ENCODE data around the gene CAPG. TPM values are rescaled to one million over a fixed set of nuclear protein-coding genes. Genes with fewer than 3 reads are reported as not detected.
"Not testable (repeated sequence)": the region's sequence is repeated elsewhere in the genome, so short reads cannot be mapped to it uniquely, and the experiment has no call there.

Gene CAPG
- total RNA-seq, 1 donor, result 56.6 TPM

- DNase-seq (ENCODE audit: low read depth), result no peak
- no peak overlapping the region for H3K4me3 ChIP-seq (ENCODE audit: low read depth, low read length)
- TF ChIP-seq CTCF (IDR thresholded peaks at IDR 0.05; ENCODE audit: insufficient read depth, low read depth, low read length), result no peak
These were observed 33.7 kb downstream of the CAPG start for GRCh38 chr2:85376291-85377065.

GRCh38 chr2:85371045-85371444, 39.1 kb downstream of the CAPG start:
- no peak for TF ChIP-seq CTCF (IDR thresholded peaks at IDR 0.05; ENCODE audit: insufficient read depth, low read depth, low read length)
- no peak overlapping the region for H3K4me3 ChIP-seq (ENCODE audit: low read depth, low read length)
- no peak for DNase-seq (ENCODE audit: low read depth)

GRCh38 chr2:85369500-85369899, 40.7 kb downstream of the CAPG start:
- H3K4me3 ChIP-seq (ENCODE audit: low read depth, low read length), result no peak overlapping the region
- no peak for DNase-seq (ENCODE audit: low read depth)

GRCh38 chr2:85368921-85369320, 41.2 kb downstream of the CAPG start:
- H3K4me3 ChIP-seq (ENCODE audit: low read depth, low read length), result no peak overlapping the region
- no peak for TF ChIP-seq CTCF (IDR thresholded peaks at IDR 0.05; ENCODE audit: insufficient read depth, low read depth, low read length)
- DNase-seq (ENCODE audit: low read depth), result no peak

More at GRCh38 chr2:85369500-85369899, 40.7 kb downstream of the CAPG start:
- TF ChIP-seq CTCF (IDR thresholded peaks at IDR 0.05; ENCODE audit: insufficient read depth, low read depth, low read length), result no peak

- DNase-seq (ENCODE audit: low read depth), result no peak
- TF ChIP-seq CTCF (IDR thresholded peaks at IDR 0.05; ENCODE audit: insufficient read depth, low read depth, low read length), result no peak
- H3K4me3 ChIP-seq (ENCODE audit: low read depth, low read length), result no peak overlapping the region
These were observed 43.0 kb downstream of the CAPG start for GRCh38 chr2:85367180-85367579.

GRCh38 chr2:85362653-85363387, 47.3 kb downstream of the CAPG start:
- DNase-seq (ENCODE audit: low read depth), result not testable (repeated sequence)

GRCh38 chr2:85357736-85358135, 52.4 kb downstream of the CAPG start:
- no peak for TF ChIP-seq CTCF (IDR thresholded peaks at IDR 0.05; ENCODE audit: insufficient read depth, low read depth, low read length)
- no peak overlapping the region for H3K4me3 ChIP-seq (ENCODE audit: low read depth, low read length)
- no peak for DNase-seq (ENCODE audit: low read depth)

More at GRCh38 chr2:85362653-85363387, 47.3 kb downstream of the CAPG start:
- H3K4me3 ChIP-seq (ENCODE audit: low read depth, low read length), result not testable (repeated sequence)
